Bronchial epithelial cell (primary cell): Measurements from ENCODE around the gene DSC3. TPM values are rescaled to one million over a fixed set of nuclear protein-coding genes. Genes with fewer than 3 reads are reported as not detected.

Experiments
- DNase-seq: peaks from one replicate; pipeline ENCODE4 v3.0.0-alpha.2; 2010; ENCODE audit warnings: low read depth
- FAIRE-seq: peaks from 2 replicates; lab custom pipeline; 2011; peaks lifted over from hg19 to GRCh38; lab: Jason Lieb, UNC
- H3K27me3 ChIP-seq: 2 replicates; pipeline ENCODE4 v1.5.1; 2011; ENCODE audit warnings: low read length; ENCODE audit not compliant: control insufficient read depth, insufficient read depth
- H3K36me3 ChIP-seq: 2 replicates; pipeline ENCODE4 v1.5.1; 2011; ENCODE audit warnings: low read length; ENCODE audit not compliant: control insufficient read depth, insufficient read depth
- H3K4me3 ChIP-seq: 2 replicates; pipeline ENCODE4 v1.5.1; 2011; ENCODE audit warnings: mild to moderate bottlenecking, low read depth, low read length, control low read depth
- total RNA-seq: library from RNA; depleted of rRNA; stranded (reverse); fragments of >200 nt; gene quantifications from 2 replicates; pipeline ENCODE4 v1.2.1, GENCODE V29; 2014
- TF ChIP-seq, protein P1 (sequence below): IDR thresholded peaks from 2 replicates; pipeline ENCODE4 v1.5.1; 2011; ENCODE audit warnings: mild to moderate bottlenecking, moderate library complexity, low read length, control low read depth, inconsistent platforms; ENCODE audit not compliant: insufficient read depth, severe bottlenecking

The DSC3 gene
- total RNA-seq, 1 donor from 2014 or later: 193 TPM

DNA sequence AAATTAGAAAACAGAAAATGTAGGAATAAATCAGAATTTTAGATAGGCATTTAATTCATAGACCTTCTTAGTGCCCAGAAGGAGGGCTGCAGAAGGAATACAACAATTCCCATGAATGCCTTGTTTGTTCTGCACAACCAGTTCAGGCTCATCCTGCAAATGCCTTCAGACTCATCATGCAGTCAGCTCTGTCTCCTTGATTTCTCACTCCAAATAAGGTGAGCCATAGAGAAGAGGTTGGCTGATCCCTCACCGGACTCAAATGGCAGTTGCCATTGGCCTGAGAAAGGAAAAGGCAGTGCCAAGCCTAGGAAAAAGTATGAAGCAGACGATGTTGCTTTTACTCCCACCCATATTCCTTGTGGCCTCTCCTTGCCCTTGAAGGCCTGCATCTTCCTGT is 50.3 kb downstream of the DSC3 start:
- DNase-seq (peak; percentile 93), FAIRE-seq (peak; percentile 97)
- no peaks in the 10 kb centered on the region for H3K27me3 ChIP-seq
- H3K4me3 ChIP-seq: no peak overlapping the region
- peaks cover 3% of the 10 kb centered on the region for H3K36me3 ChIP-seq
- TF ChIP-seq, protein P1, sequence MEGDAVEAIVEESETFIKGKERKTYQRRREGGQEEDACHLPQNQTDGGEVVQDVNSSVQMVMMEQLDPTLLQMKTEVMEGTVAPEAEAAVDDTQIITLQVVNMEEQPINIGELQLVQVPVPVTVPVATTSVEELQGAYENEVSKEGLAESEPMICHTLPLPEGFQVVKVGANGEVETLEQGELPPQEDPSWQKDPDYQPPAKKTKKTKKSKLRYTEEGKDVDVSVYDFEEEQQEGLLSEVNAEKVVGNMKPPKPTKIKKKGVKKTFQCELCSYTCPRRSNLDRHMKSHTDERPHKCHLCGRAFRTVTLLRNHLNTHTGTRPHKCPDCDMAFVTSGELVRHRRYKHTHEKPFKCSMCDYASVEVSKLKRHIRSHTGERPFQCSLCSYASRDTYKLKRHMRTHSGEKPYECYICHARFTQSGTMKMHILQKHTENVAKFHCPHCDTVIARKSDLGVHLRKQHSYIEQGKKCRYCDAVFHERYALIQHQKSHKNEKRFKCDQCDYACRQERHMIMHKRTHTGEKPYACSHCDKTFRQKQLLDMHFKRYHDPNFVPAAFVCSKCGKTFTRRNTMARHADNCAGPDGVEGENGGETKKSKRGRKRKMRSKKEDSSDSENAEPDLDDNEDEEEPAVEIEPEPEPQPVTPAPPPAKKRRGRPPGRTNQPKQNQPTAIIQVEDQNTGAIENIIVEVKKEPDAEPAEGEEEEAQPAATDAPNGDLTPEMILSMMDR: no peak

DNA sequence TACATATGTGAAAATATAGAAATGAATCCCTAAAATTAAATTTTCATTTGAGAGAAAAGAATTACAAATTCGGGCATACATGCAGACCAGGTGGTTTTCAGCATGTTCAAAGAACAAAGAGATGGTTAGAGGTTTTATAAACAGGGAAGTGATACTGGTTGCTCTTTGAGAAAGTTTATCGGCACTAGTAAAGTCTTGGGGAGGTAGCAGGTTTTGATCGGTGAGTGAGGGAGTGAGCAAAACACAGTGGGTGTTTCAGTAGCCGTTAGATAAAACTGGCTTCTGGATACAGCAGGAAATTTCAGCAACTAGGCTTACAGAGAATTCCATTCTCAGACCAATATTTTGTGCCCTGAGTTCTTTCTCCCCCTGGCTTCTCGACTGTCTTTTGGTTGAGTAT is 51.1 kb downstream of the DSC3 start:
- DNase-seq (no peak), FAIRE-seq (no peak)
- Histone ChIP-seq H3K27me3 (no peaks in the 10 kb centered on the region), H3K4me3 (no peak overlapping the region), H3K36me3 (peaks cover 1% of the 10 kb centered on the region)
- TF ChIP-seq, protein P1: no peak

DNA sequence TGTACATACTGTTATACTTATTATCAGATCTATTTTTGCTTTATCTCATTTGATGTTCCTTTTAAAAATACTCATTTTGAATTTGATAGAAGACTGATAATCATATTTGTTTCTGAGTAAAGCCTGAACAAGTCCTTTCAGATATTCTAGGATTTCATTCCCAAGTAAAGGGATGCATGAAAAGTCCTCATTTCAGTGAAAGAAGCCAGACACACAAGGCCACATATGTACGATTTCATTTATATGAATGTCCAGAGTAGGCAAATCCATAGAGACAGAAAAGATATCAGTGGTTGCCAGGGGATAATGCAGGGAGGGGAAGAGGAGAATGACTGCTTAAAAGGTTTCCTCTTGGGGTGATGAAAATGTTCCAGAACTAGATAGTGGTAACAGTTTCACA is 53.4 kb downstream of the DSC3 start:
- Histone ChIP-seq H3K36me3 (no peaks in the 10 kb centered on the region), H3K4me3 (no peak overlapping the region), H3K27me3 (no peaks in the 10 kb centered on the region)
- TF ChIP-seq, protein P1: no peak
- FAIRE-seq (no peak), DNase-seq (no peak)

DNA sequence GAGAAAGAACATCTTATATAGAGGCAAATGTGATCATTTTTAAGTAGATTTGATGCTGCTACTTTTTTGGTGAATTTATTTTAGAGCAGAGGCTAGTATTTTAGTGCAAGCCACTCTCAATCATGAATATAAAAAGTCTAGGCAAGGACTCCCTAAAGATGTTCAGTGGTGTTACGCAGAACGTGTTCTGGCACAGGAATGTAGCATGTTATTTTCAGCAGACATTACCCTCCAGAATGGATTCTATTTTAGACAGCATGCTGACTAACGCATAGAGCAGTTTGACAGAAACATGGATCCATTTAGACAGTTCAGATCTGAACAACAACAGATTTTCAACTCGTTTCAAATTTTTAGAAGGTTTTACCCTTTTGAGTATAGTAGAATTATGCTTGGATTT is 54.1 kb downstream of the DSC3 start:
- TF ChIP-seq, protein P1: no peak
- FAIRE-seq: no peak
- DNase-seq: peak; percentile 35
- Histone ChIP-seq H3K4me3 (no peak overlapping the region), H3K36me3 (no peaks in the 10 kb centered on the region), H3K27me3 (no peaks in the 10 kb centered on the region)

GRCh38 chr18:30987467-30988241 is 54.9 kb downstream of the DSC3 start:
- no peak overlapping the region for H3K4me3 ChIP-seq
- TF ChIP-seq, protein P1: no peak
- no peaks in the 10 kb centered on the region for H3K36me3 ChIP-seq
- peak; percentile 95 for FAIRE-seq
- peak; percentile 99 for DNase-seq
- no peaks in the 10 kb centered on the region for H3K27me3 ChIP-seq

- Histone ChIP-seq H3K27me3 (no peaks in the 10 kb centered on the region), H3K36me3 (no peaks in the 10 kb centered on the region), H3K4me3 (no peak overlapping the region)
- TF ChIP-seq, protein P1: no peak
- FAIRE-seq (peak; percentile 99), DNase-seq (no peak)
These were observed 56.8 kb downstream of the DSC3 start for GRCh38 chr18:30985753-30986152.
